ENCODE results near the gene CXCL5.

The CXCL5 gene

GRCh38 chr4:73998040-73999011 is at the start of gene CXCL5:
TSS of gene CXCL5 (minus strand) at chr4:73998677. CDS start at chr4:73998581, 96 bp downstream.
- no peak for DNase-seq

GRCh38 chr4:74047152-74047551 is 48.7 kb upstream of the CXCL5 start:
- no peak for DNase-seq

GRCh38 chr4:74045772-74046171 is 47.3 kb upstream of the CXCL5 start:
- DNase-seq: no peak

- no peak for DNase-seq
Observed at GRCh38 chr4:74045247-74045646, 46.8 kb upstream of the CXCL5 start.

- no peak for DNase-seq
Observed at GRCh38 chr4:74044677-74045076, 46.2 kb upstream of the CXCL5 start.

- peak in 1 of 2 experiments; percentile 9 for DNase-seq
Observed at GRCh38 chr4:74042681-74043080, 44.2 kb upstream of the CXCL5 start.

GRCh38 chr4:74041418-74041817 is 42.9 kb upstream of the CXCL5 start:
- no peak for DNase-seq

GRCh38 chr4:74039315-74039763 is 40.9 kb upstream of the CXCL5 start:
- DNase-seq: no peak

GRCh38 chr4:74038425-74039314 is 40.2 kb upstream of the CXCL5 start, which contains the start of gene CXCL3:
TSS of gene CXCL3 (minus strand) at chr4:74038689. CDS start at chr4:74038611, 78 bp downstream.
- DNase-seq: no peak

- no peak for DNase-seq
Observed at GRCh38 chr4:74038086-74038424, 39.6 kb upstream of the CXCL5 start.

- DNase-seq: no peak
Observed at GRCh38 chr4:74037076-74037955, 38.8 kb upstream of the CXCL5 start.

GRCh38 chr4:74033739-74034138 is 35.3 kb upstream of the CXCL5 start:
- DNase-seq: no peak

GRCh38 chr4:74032064-74032463 is 33.6 kb upstream of the CXCL5 start:
- peak in 1 of 2 experiments; percentile 31 for DNase-seq

- no peak for DNase-seq
Observed at GRCh38 chr4:74031576-74031975, 33.1 kb upstream of the CXCL5 start.

- no peak for DNase-seq
Observed at GRCh38 chr4:74030285-74030684, 31.8 kb upstream of the CXCL5 start.

GRCh38 chr4:74028504-74028903 is 30.0 kb upstream of the CXCL5 start:
- no peak for DNase-seq

GRCh38 chr4:74023709-74024108 is 25.2 kb upstream of the CXCL5 start:
- no peak for DNase-seq

- DNase-seq: no peak
Observed at GRCh38 chr4:74021601-74022000, 23.1 kb upstream of the CXCL5 start.

GRCh38 chr4:74018771-74019170 is 20.3 kb upstream of the CXCL5 start:
- no peak for DNase-seq

- no peak for DNase-seq
Observed at GRCh38 chr4:74018116-74018515, 19.6 kb upstream of the CXCL5 start.

GRCh38 chr4:74016068-74016467 is 17.6 kb upstream of the CXCL5 start:
- no peak for DNase-seq

GRCh38 chr4:74015126-74015780 is 16.8 kb upstream of the CXCL5 start:
- no peak for DNase-seq

All from SHP77 (cell line).